ENCODE results near the gene BEND3. TPM values are rescaled to one million over a fixed set of nuclear protein-coding genes. Genes with fewer than 3 reads are reported as not detected.

BEND3 gene
- total RNA-seq, 2 experiments from 2014 or later = 2.3 to 2.5 TPM

- ChIA-PET POLR2A (interaction anchor here (1.3 to 1.8 kb wide), 3 partner anchors 55 to 344 kb away, joined by 6 to 10 read pairs (median 9); partner anchors contain the start of genes MTRES1 and PDSS2), CTCF (interaction anchor here (0.7 to 1.5 kb wide), 3 partner anchors 43 to 373 kb away, joined by 3 to 5 read pairs (median 3); partner anchors contain the start of gene MTRES1)
- DNase-seq = peak; percentile 33
- Mint-ChIP-seq H3K27ac (no peak overlapping the region), H3K9me3 (no peaks in the 10 kb centered on the region), H3K4me1 (peaks cover 18% of the 10 kb centered on the region), H3K4me3 (peak overlapping the region; percentile 71), H3K36me3 (ENCODE audit: low read depth) (no peaks in the 10 kb centered on the region), H3K27me3 (peaks cover 17% of the 10 kb centered on the region)
Measured at GRCh38 chr6:107115695-107116327, 496 bp upstream of the BEND3 start.

- ChIA-PET POLR2A (interaction anchor here (0.8 to 1.6 kb wide), 5 partner anchors 42 to 117 kb away, joined by 3 to 18 read pairs (median 3); partner anchors contain the start of gene MTRES1), CTCF (interaction anchor here (0.7 to 1.6 kb wide), 31 partner anchors 9 to 1721 kb away, joined by 3 to 26 read pairs (median 3); partner anchors contain the start of gene MTRES1)
- H3K36me3 Mint-ChIP-seq (ENCODE audit: low read depth) = no peaks in the 10 kb centered on the region
Measured at GRCh38 chr6:107114213-107114925, 946 bp downstream of the BEND3 start.

GRCh38 chr6:107110200-107110599 is 5.1 kb downstream of the BEND3 start:
- peaks cover 9% of the 10 kb centered on the region for H3K4me1 Mint-ChIP-seq
- H3K27ac Mint-ChIP-seq = no peak overlapping the region
- no peaks in the 10 kb centered on the region for H3K36me3 Mint-ChIP-seq (ENCODE audit: low read depth)
- no peak for DNase-seq
- no peaks in the 10 kb centered on the region for H3K27me3 Mint-ChIP-seq
- POLR2A ChIA-PET = no interaction called here
- H3K9me3 Mint-ChIP-seq = no peaks in the 10 kb centered on the region
- H3K4me3 Mint-ChIP-seq = no peak overlapping the region
- CTCF ChIA-PET = no interaction called here

More at GRCh38 chr6:107114213-107114925, 946 bp downstream of the BEND3 start:
- Mint-ChIP-seq H3K9me3 (no peaks in the 10 kb centered on the region), H3K27ac (peak overlapping the region; percentile 12), H3K4me1 (peaks cover 20% of the 10 kb centered on the region), H3K27me3 (peaks cover 17% of the 10 kb centered on the region), H3K4me3 (peak overlapping the region; percentile 70)
- peak; percentile 72 for DNase-seq

- peaks cover 2% of the 10 kb centered on the region for H3K4me1 Mint-ChIP-seq
- ChIA-PET POLR2A (interaction anchor here (0.6 kb wide), 1 partner anchor 86 kb away, joined by 3 read pairs; no protein-coding TSS in a partner anchor), CTCF (interaction anchor here (1.4 to 2.0 kb wide), 3 partner anchors 26 to 111 kb away, joined by 3 to 9 read pairs (median 3); partner anchors contain the start of gene MTRES1)
- no peaks in the 10 kb centered on the region for H3K9me3 Mint-ChIP-seq
- no peak overlapping the region for H3K4me3 Mint-ChIP-seq
- H3K27me3 Mint-ChIP-seq = no peaks in the 10 kb centered on the region
- no peak for DNase-seq
- H3K27ac Mint-ChIP-seq = no peak overlapping the region
- H3K36me3 Mint-ChIP-seq (ENCODE audit: low read depth) = no peaks in the 10 kb centered on the region
Measured at GRCh38 chr6:107108201-107108890, 7.0 kb downstream of the BEND3 start.

DNA sequence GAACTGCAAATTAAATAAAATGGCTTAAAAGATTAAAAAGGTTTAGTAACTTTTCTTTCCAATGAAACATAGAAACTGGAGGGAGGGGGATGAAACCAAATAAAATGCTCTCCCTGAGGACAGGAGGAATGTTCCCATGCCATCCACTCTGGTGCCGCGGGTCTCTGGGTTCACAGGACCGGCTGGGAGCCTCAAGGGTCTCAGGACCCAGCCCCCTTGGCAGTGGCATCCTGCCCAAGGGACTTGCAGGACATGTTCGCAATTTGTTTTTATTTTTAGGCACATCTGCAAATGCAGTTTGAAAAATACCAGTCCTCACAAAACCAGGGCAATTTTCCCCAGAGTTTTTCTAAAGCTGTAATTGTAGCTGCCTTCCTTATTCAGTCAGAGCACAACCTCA is 7.5 kb downstream of the BEND3 start:
- CTCF ChIA-PET = interaction anchor here (1.4 to 2.0 kb wide), 3 partner anchors 26 to 110 kb away, joined by 3 to 9 read pairs (median 3); partner anchors contain the start of gene MTRES1
- H3K9me3 Mint-ChIP-seq = no peaks in the 10 kb centered on the region
- no peaks in the 10 kb centered on the region for H3K27me3 Mint-ChIP-seq
- H3K4me3 Mint-ChIP-seq = no peak overlapping the region
- no peak overlapping the region for H3K27ac Mint-ChIP-seq
- H3K36me3 Mint-ChIP-seq (ENCODE audit: low read depth) = no peaks in the 10 kb centered on the region
- DNase-seq = no peak
- H3K4me1 Mint-ChIP-seq = peaks cover 1% of the 10 kb centered on the region
- POLR2A ChIA-PET = interaction anchor here (0.6 kb wide), 2 partner anchors 85 to 1051 kb away, joined by 3 read pairs; no protein-coding TSS in a partner anchor

GRCh38 chr6:107106165-107106564 is 9.2 kb downstream of the BEND3 start:
- ChIA-PET CTCF (no interaction called here), POLR2A (no interaction called here)
- H3K4me1 Mint-ChIP-seq = peaks cover 1% of the 10 kb centered on the region
- no peaks in the 10 kb centered on the region for H3K9me3 Mint-ChIP-seq
- H3K4me3 Mint-ChIP-seq = no peak overlapping the region
- no peak for DNase-seq
- H3K27ac Mint-ChIP-seq = no peak overlapping the region
- H3K27me3 Mint-ChIP-seq = no peaks in the 10 kb centered on the region
- no peaks in the 10 kb centered on the region for H3K36me3 Mint-ChIP-seq (ENCODE audit: low read depth)

DNA sequence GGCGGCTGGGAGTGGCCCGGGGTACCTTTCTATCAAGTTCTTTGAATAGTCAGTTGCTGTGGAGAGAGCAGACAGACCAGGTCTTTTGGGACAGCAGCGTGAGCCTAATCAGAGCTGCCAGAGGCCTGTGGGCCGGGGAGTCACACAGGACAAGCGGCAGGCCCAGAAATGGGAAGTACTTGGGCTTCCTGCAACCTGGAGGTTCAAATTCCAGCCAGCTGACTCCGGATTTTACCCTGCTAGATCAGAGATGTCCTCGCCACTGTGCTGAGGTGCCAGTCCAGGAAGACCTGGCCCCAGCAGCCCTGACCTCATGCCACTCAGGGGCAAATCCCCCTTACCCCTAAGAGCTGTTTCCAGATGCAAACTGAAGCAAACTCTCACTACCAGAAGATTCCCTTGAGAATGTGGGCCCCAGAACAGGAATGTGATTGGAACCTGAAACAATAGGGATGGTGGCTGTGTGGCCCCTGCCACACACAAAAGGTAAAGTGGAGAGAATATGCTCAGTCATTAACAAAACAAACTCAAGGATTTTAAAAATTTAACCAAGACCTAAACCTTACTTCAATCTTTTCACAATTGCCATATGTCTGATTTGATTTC is 9.7 kb downstream of the BEND3 start:
- DNase-seq = no peak

GRCh38 chr6:107103082-107103481 is 12.2 kb downstream of the BEND3 start:
- no peaks in the 10 kb centered on the region for H3K4me1 Mint-ChIP-seq
- CTCF ChIA-PET = interaction anchor here (0.6 kb wide), 1 partner anchor 751 kb away, joined by 4 read pairs; no protein-coding TSS in a partner anchor
- no peaks in the 10 kb centered on the region for H3K36me3 Mint-ChIP-seq (ENCODE audit: low read depth)
- no peak overlapping the region for H3K4me3 Mint-ChIP-seq
- POLR2A ChIA-PET = no interaction called here
- no peak overlapping the region for H3K27ac Mint-ChIP-seq
- H3K27me3 Mint-ChIP-seq = no peaks in the 10 kb centered on the region
- no peaks in the 10 kb centered on the region for H3K9me3 Mint-ChIP-seq
- no peak for DNase-seq

More for the DNA sequence above, 9.7 kb downstream of the BEND3 start:
- Mint-ChIP-seq H3K27me3 (no peaks in the 10 kb centered on the region), H3K4me1 (peaks cover 1% of the 10 kb centered on the region), H3K27ac (no peak overlapping the region), H3K36me3 (ENCODE audit: low read depth) (no peaks in the 10 kb centered on the region), H3K4me3 (no peak overlapping the region), H3K9me3 (no peaks in the 10 kb centered on the region)
- ChIA-PET CTCF (interaction anchor here (1.1 kb wide), 1 partner anchor 8 kb away, joined by 3 read pairs; no protein-coding TSS in a partner anchor), POLR2A (no interaction called here)

DNA sequence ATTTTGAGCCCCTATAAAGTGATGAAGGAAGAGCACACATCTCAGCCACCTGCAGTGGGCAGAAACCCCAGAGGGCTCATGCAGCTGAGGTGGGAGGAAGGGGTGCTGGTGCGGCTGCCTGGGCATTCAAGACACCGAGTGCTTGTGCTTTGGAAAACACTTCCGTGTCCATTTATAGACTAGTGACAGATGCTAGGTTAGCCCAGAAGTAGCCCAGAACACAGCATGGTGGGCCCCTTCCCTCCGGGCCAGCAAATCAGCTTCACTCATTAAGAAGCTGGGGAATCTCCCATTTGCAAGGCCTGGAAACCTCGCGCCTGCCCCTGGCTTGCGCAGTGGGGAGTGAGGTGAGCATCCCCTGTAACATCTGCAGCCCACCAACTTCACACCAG is 12.9 kb downstream of the BEND3 start:
- no peaks in the 10 kb centered on the region for H3K36me3 Mint-ChIP-seq (ENCODE audit: low read depth)
- no peak overlapping the region for H3K4me3 Mint-ChIP-seq
- no peaks in the 10 kb centered on the region for H3K4me1 Mint-ChIP-seq
- no peaks in the 10 kb centered on the region for H3K9me3 Mint-ChIP-seq
- no peak overlapping the region for H3K27ac Mint-ChIP-seq
- POLR2A ChIA-PET = no interaction called here
- CTCF ChIA-PET = no interaction called here
- no peak for DNase-seq
- no peaks in the 10 kb centered on the region for H3K27me3 Mint-ChIP-seq

GRCh38 chr6:107101686-107102413 is 13.5 kb downstream of the BEND3 start:
- CTCF ChIA-PET = no interaction called here
- DNase-seq = no peak
- H3K27me3 Mint-ChIP-seq = no peaks in the 10 kb centered on the region
- H3K9me3 Mint-ChIP-seq = no peaks in the 10 kb centered on the region
- H3K36me3 Mint-ChIP-seq (ENCODE audit: low read depth) = no peaks in the 10 kb centered on the region
- no peak overlapping the region for H3K4me3 Mint-ChIP-seq
- no peaks in the 10 kb centered on the region for H3K4me1 Mint-ChIP-seq
- no peak overlapping the region for H3K27ac Mint-ChIP-seq
- POLR2A ChIA-PET = no interaction called here

DNA sequence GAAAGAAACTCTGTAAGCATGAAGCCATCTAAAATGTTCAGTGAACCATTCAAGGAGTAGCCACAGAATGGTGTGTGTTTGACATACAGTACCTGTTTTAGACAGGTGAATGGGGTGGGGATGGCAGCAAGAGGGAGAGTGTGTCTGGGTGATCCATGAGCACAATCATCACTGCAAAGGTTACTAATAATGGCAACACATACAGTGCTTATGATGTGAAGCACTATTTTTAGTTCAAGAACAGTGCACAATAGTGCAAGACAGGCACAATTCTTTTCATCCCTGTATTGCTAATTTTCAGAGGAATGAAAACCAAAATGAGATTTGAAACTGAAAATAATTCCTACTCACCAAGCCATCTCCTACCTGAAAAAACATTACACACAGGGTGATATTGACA is 14.1 kb downstream of the BEND3 start:
- no peaks in the 10 kb centered on the region for H3K9me3 Mint-ChIP-seq
- H3K27me3 Mint-ChIP-seq = no peaks in the 10 kb centered on the region
- CTCF ChIA-PET = no interaction called here
- POLR2A ChIA-PET = no interaction called here
- H3K27ac Mint-ChIP-seq = no peak overlapping the region
- H3K4me3 Mint-ChIP-seq = no peak overlapping the region
- no peak for DNase-seq
- H3K36me3 Mint-ChIP-seq (ENCODE audit: low read depth) = no peaks in the 10 kb centered on the region
- H3K4me1 Mint-ChIP-seq = no peaks in the 10 kb centered on the region
